Tibial nerve (tissue), 4 donors: ENCODE measurements around the gene AK4. TPM values are rescaled to one million over a fixed set of nuclear protein-coding genes. Genes with fewer than 3 reads are reported as not detected.

Experiments used
- DNase-seq, 2 donors: peaks; one replicate each; pipeline ENCODE4 v3.0.0-alpha.2; 2019; ENCODE audit warnings: low spot score in 2 of 2
- H3K27ac ChIP-seq, 4 donors: fragments of 200-600 bp; sonication (generic) in 3 of 4; one replicate each; pipeline ENCODE4 v1.5.1; 2017 to 2019; ENCODE audit warnings: mild to moderate bottlenecking in 1 of 4
- H3K27me3 ChIP-seq, 2 donors: fragments of 200-600 bp; sonication (generic) in 1 of 2; one replicate each; pipeline versions ENCODE4 v1.5.1 to v1.6.0; 2017 to 2019
- H3K36me3 ChIP-seq, 3 donors: fragments of 200-600 bp; sonication (generic); one replicate each; pipeline ENCODE4 v1.5.1; 2018 to 2019
- H3K4me1 ChIP-seq, 4 donors: fragments of 200-600 bp; sonication (generic) in 3 of 4; one replicate each; pipeline ENCODE4 v1.5.1; 2017 to 2019
- H3K4me3 ChIP-seq, 4 donors: fragments of 200-600 bp; sonication (generic) in 3 of 4; one replicate each; pipeline ENCODE4 v1.5.1; 2017 to 2019; ENCODE audit warnings: mild to moderate bottlenecking in 1 of 4, moderate library complexity in 1 of 4
- H3K9me3 ChIP-seq, 4 donors: fragments of 200-600 bp; sonication (generic) in 3 of 4; one replicate each; pipeline ENCODE4 v1.5.1; 2017 to 2019
- EP300 ChIP-seq, 2 donors: sonication (generic); formaldehyde crosslinking; IDR thresholded peaks; one replicate each; pipeline ENCODE4 v1.6.1; 2017; ENCODE audit warnings: antibody characterized with exemption in 2 of 2, mild to moderate bottlenecking in 1 of 2
- POLR2A ChIP-seq, 2 donors: fragments of 450-650 bp; IDR thresholded peaks; one replicate each; pipeline ENCODE4 v1.6.1; 2017; ENCODE audit warnings: antibody characterized with exemption in 2 of 2, mild to moderate bottlenecking in 2 of 2, moderate library complexity in 2 of 2
- WGBS, 2 donors: methylation state at CpG; one replicate each; pipeline ENCODE4 v1.1.5; 2018; 5-methylcytosine and 5-hydroxymethylcytosine counted together
- total RNA-seq, 4 donors: library from RNA; depleted of rRNA; stranded (reverse); fragments of >200 nt; gene quantifications; one replicate each; pipeline ENCODE4 v1.1.0, GENCODE V29; 2016
- TF ChIP-seq, protein P1 (sequence below), 5 experiments: fragments of 200-600 bp in 3 of 5; fragments of 450-650 bp in 2 of 5; sonication (generic) in 3 of 5; IDR thresholded peaks; one replicate each; pipeline ENCODE4 v1.5.1; 2016 to 2019; ENCODE audit warnings: antibody characterized with exemption in 5 of 5, mild to moderate bottlenecking in 3 of 5, moderate library complexity in 2 of 5

The AK4 gene
- total RNA-seq, 4 donors from 2014 or later, result 16.1 to 24.9 (median 19.5) TPM

DNA sequence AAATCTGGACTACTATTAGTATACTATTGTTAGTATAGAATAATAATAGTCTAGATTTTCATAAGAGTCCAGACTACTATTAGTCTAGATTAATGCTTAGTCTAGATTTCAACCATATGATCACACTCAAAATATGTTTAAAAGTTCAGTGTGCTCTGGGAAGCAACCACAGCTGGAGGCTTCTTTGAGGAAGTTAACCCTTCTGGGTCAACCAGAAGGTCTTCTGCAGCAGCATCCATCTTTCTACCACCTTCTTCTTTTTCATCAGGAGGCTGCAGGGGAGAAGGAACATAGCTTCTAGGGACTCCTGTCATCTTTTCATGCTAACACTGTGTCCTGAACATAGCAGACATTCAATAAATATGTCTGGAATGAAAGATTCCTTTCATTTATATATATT lies 110.1 kb downstream of the AK4 start:
- no peak overlapping the region for H3K4me3 ChIP-seq
- no peak for DNase-seq
- no peak for TF ChIP-seq EP300 (IDR thresholded peaks at IDR 0.05)
- TF ChIP-seq, protein P1, sequence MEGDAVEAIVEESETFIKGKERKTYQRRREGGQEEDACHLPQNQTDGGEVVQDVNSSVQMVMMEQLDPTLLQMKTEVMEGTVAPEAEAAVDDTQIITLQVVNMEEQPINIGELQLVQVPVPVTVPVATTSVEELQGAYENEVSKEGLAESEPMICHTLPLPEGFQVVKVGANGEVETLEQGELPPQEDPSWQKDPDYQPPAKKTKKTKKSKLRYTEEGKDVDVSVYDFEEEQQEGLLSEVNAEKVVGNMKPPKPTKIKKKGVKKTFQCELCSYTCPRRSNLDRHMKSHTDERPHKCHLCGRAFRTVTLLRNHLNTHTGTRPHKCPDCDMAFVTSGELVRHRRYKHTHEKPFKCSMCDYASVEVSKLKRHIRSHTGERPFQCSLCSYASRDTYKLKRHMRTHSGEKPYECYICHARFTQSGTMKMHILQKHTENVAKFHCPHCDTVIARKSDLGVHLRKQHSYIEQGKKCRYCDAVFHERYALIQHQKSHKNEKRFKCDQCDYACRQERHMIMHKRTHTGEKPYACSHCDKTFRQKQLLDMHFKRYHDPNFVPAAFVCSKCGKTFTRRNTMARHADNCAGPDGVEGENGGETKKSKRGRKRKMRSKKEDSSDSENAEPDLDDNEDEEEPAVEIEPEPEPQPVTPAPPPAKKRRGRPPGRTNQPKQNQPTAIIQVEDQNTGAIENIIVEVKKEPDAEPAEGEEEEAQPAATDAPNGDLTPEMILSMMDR (IDR thresholded peaks at IDR 0.05), result no peak
- no peak for TF ChIP-seq POLR2A (IDR thresholded peaks at IDR 0.05)
- H3K9me3 ChIP-seq, result no peaks in the 10 kb centered on the region
- peaks cover 0 to 27% (median 15%) of the 10 kb centered on the region in 4 donors for H3K4me1 ChIP-seq
- H3K27ac ChIP-seq, result no peak overlapping the region
- no peaks in the 10 kb centered on the region for H3K27me3 ChIP-seq
- H3K36me3 ChIP-seq, result no peaks in the 10 kb centered on the region

DNA sequence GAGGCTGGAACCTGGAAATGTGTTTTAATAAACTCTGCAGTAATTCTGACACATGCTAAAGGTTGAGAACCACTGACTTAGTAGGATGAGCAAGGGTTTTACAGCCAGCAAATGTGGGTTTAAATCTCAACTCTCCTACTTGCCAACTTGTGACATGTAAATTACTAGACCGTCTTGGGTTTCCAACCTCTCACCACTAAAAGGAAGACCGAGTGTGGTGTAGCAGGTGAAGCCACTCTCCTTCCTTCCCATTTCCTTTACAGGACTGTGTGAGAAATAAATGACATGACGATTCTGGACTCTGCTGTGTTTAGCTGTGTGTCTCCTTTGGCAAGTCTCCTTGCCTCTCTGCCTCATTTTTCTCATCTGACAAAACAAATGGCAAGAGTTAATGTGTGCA lies 111.8 kb downstream of the AK4 start:
- Histone ChIP-seq H3K4me3 (no peak overlapping the region), H3K4me1 (peaks cover 0 to 26% (median 12%) of the 10 kb centered on the region in 4 donors), H3K27ac (peak overlapping the region in 2 of 4 donors; percentile 45 to 91), H3K27me3 (peaks cover 0 to 3% of the 10 kb centered on the region in 2 donors), H3K36me3 (no peaks in the 10 kb centered on the region), H3K9me3 (no peaks in the 10 kb centered on the region)
- 61 to 64% methylated on average over 3 of the region's 3 CpGs for WGBS, 2 donors
- TF ChIP-seq EP300 (IDR thresholded peaks at IDR 0.05), result no peak
- TF ChIP-seq, protein P1 (IDR thresholded peaks at IDR 0.05), result no peak
- no peak for TF ChIP-seq POLR2A (IDR thresholded peaks at IDR 0.05)
- no peak for DNase-seq

DNA sequence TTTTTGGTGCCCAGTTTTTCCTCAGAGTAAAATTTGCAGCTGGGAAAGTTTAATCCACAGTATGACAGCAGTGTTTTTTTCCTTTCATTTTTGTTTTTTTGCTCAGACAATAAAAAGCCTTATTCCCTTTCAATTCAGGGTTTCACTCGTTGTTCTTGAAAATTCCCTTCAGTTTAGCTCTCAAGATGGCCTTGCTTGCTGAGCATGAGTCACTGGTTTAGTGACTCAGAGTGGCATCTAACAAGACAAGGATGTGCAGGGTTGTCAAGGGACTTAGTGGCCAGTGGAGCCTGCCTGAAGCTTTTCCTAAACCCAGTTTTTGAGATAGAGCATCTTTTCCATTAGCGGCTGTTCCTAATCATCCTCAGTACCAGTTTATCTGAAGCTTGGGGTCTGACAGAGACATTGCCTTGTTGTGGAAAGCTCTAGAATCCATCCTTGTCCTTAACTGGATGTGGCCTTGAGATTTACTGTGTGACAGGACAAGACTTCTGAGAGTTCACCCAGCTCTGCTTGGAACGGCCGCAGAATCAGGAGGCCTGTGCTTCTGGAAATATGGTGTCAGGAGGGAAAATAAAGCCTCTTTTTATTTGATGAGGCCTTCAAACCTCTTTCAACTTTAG lies 113.0 kb downstream of the AK4 start:
- Histone ChIP-seq H3K4me3 (no peak overlapping the region), H3K27ac (peak overlapping the region in 3 of 4 donors; percentile 45 to 91 (median 51)), H3K36me3 (no peaks in the 10 kb centered on the region), H3K4me1 (peaks cover 0 to 28% (median 6%) of the 10 kb centered on the region in 4 donors), H3K9me3 (no peaks in the 10 kb centered on the region), H3K27me3 (peaks cover 0 to 3% of the 10 kb centered on the region in 2 donors)
- DNase-seq, result no peak
- 56 to 61% methylated on average over 4 of the region's 4 CpGs for WGBS, 2 donors
- TF ChIP-seq, protein P1 (IDR thresholded peaks at IDR 0.05), result no peak
- TF ChIP-seq EP300 (IDR thresholded peaks at IDR 0.05) (peak in 1 of 2 donors; percentile 63), POLR2A (IDR thresholded peaks at IDR 0.05) (no peak)

DNA sequence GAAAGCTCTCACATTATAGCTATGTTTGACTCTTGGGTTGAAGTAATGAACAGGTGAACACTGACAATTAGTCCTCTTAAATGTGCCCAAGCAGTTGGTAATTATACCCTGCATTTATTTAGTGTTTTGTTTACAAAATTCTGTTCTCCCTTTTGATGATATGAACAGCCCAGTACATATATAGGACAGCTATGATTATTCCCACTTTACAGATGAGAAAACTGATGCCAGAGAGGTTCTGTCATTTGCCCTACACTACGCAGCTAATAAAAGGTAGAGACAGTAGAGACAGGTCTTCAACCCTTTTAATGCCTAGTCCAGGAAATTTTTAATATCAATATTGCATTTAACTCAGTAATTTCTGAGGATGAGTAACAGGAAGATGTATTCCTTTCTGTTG lies 115.3 kb downstream of the AK4 start:
- no peak for DNase-seq
- TF ChIP-seq POLR2A (IDR thresholded peaks at IDR 0.05) (no peak), EP300 (IDR thresholded peaks at IDR 0.05) (no peak)
- TF ChIP-seq, protein P1 (IDR thresholded peaks at IDR 0.05), result no peak
- Histone ChIP-seq H3K9me3 (no peaks in the 10 kb centered on the region), H3K36me3 (no peaks in the 10 kb centered on the region), H3K4me3 (no peak overlapping the region), H3K27ac (no peak overlapping the region), H3K4me1 (peaks cover 0 to 36% (median 6%) of the 10 kb centered on the region in 4 donors), H3K27me3 (peaks cover 0 to 6% of the 10 kb centered on the region in 2 donors)
- WGBS, 2 donors, result 90 to 100% methylated on average over 1 of the region's 1 CpG

- peaks cover 0 to 6% of the 10 kb centered on the region in 2 donors for H3K27me3 ChIP-seq
- peaks cover 0 to 36% (median 6%) of the 10 kb centered on the region in 4 donors for H3K4me1 ChIP-seq
- peak in 1 of 2 donors; percentile 20 for DNase-seq
- H3K36me3 ChIP-seq, result no peaks in the 10 kb centered on the region
- no peaks in the 10 kb centered on the region for H3K9me3 ChIP-seq
- H3K27ac ChIP-seq, result peak overlapping the region in 2 of 4 donors; percentile 40 to 53
- 11 to 13% methylated on average over 15 of the region's 15 CpGs for WGBS, 2 donors
- H3K4me3 ChIP-seq, result peak overlapping the region in 3 of 4 donors; percentile 14 to 71 (median 62)
- TF ChIP-seq, protein P1 (IDR thresholded peaks at IDR 0.05), result no peak
- no peak for TF ChIP-seq POLR2A (IDR thresholded peaks at IDR 0.05)
- peak in 1 of 2 donors; percentile 44 for TF ChIP-seq EP300 (IDR thresholded peaks at IDR 0.05)
Observed at GRCh38 chr1:65264197-65264929, 116.4 kb downstream of the AK4 start.
